IPS-NIHi11 (cell line): ENCODE results near the gene DNAJC15.
"Not testable (repeated sequence)": the region's sequence is repeated elsewhere in the genome, so short reads cannot be mapped to it uniquely, and the experiment has no call there.

Experiments used
- DNase-seq: peaks from one replicate; pipeline ENCODE4 v3.0.0; 2012; ENCODE audit warnings: mixed read lengths, low spot score

The DNAJC15 gene

GRCh38 chr13:43005460-43006236 lies 17.7 kb upstream of the DNAJC15 start:
- no peak for DNase-seq

GRCh38 chr13:43006893-43007631 lies 16.3 kb upstream of the DNAJC15 start:
- DNase-seq = no peak

- no peak for DNase-seq
Observed at GRCh38 chr13:43008596-43008995, 14.8 kb upstream of the DNAJC15 start.

- DNase-seq = no peak
Observed at GRCh38 chr13:43009506-43009905, 13.9 kb upstream of the DNAJC15 start.

DNA sequence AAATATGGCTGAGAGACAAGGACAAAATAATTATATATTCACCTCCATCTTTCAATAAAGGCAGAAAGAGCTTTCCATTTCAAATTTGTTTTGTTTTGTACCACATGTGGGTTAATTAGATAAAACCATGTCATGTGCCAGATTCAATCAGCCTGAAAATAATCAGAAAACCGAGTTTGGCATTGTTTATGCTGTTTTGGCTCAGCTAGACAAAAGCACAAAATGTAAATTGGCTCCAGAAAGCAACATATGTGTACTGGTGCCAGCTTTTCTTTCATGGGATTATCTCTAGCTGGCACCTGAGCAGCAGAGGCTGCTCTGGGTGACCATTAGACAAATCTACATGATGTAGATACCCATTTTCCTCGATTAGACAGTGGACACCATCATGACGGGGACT lies 9.2 kb upstream of the DNAJC15 start:
- no peak for DNase-seq

GRCh38 chr13:43016226-43016625 lies 7.2 kb upstream of the DNAJC15 start:
- DNase-seq = no peak

GRCh38 chr13:43019811-43020210 lies 3.6 kb upstream of the DNAJC15 start:
- DNase-seq = no peak

- DNase-seq = no peak
Observed at GRCh38 chr13:43020794-43021193, 2.6 kb upstream of the DNAJC15 start.

GRCh38 chr13:43021926-43022670 lies 1.3 kb upstream of the DNAJC15 start:
- no peak for DNase-seq

DNA sequence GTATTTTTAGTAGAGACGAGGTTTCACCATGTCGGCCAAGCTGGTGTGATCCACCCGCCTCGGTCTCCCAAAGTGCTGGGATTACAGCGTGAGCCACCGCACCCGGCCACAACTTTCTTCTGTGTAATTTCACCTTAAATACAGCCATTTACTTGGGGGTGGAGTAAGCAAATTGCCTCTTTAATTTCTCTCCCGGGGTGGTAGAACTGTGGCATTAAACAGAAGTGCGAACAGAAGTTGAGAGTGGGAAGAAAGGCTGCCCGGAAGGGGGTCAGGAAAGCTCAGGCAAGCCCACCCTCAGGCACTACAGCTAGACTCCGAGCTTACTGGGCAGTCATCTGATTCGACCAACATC lies 475 bp upstream of the DNAJC15 start:
- no peak for DNase-seq

- DNase-seq = no peak
Observed at GRCh38 chr13:43026262-43026661, 2.9 kb downstream of the DNAJC15 start.

DNA sequence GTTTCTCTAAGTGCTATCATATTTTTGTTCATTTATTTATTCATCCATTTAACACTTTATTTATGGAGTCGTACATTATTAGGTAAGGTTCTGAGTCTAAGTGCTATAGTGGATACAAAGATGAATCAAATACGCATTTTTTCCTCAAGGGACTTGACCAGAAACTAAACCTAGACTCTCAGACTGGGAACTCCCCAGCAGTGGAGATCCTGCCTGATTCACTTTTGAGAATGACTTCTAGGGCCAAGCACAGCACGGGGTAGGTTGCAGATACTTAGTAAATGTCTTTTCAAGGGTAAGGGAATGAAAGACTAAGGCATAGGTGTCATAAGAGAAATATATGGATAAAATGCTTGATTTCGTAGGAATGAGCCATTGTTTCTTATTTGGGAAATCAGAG lies 7.2 kb downstream of the DNAJC15 start:
- DNase-seq = no peak

DNA sequence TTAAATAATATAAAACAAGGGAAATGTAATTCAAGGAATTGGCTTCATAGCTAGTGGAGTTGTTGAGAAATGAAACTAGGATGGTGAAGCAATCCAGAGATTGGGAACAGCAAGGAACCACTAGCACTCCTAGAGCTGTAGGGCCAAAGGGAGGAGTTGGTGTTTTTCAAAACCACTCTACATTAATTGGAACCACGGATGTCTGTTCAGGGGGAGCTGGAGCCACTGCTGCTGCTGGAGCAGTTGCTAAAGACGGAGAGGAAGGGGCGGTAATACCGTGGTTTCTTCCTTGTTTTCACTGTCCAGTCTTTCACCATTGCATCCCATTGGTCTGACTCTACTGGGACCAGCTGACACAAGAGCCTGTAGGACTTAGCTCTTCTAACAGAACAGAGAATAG lies 8.5 kb downstream of the DNAJC15 start:
- no peak for DNase-seq

DNA sequence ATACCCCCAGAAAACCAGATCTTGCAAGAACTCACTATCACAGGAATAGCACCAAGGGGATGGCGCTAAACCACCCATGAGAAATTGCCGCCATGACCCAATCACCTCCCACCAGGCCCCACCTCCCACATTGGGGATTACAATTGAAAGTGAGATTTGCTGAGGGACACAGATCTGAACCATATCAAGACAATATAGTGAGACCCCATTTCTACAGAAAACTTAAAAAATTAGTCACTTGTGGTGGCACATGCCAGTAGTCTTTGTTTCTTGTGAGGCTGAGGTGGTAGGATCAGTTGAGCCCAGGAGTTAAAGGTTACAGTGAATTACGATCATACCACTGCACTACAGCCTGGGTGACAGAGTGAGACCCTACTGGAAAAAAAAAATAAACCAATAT lies 9.7 kb downstream of the DNAJC15 start:
- DNase-seq = no peak

DNA sequence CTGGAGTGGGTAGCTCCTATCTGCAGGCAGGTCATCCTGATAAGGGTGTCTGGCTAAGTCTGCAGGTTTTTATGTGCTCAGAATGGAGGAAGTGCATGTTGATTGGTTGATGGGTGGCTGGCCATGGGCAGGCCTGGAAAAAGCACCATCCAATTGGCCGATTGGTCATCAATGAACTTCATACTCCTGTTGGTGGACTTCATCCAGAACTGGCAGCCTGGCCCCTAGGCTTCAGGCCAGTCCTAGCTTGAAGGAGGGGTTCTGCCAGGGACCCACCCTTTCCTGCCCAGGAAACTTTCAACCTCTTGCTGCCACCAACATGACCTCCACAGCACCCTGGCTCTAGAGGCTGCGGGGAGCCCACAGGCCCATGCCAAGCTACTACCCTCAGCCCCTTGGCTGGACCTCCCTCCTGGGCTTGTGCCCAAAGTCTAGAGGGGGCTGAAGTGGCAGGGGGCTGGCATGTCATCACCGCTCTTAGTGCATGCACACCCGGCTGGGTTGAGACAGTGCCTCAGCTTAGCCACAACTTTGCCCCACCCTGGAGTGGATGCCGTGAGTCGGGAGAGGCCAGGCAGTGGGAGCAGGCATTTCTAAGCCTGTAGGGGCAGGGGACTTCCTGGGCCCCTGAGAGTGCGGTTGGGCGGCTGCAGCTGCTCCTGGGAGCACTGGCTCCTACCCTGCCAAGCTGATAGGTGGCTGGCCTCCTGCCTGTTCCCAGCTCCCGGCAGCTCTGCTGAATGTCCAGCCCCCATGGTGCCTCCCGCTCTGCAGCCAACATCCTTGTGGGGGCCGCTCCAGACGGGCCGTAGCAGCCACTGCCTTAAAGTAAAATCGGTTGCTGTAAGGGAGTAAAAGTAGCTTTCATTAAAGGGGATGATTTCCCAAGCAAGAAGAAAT lies 13.2 kb downstream of the DNAJC15 start:
- no peak for DNase-seq

DNA sequence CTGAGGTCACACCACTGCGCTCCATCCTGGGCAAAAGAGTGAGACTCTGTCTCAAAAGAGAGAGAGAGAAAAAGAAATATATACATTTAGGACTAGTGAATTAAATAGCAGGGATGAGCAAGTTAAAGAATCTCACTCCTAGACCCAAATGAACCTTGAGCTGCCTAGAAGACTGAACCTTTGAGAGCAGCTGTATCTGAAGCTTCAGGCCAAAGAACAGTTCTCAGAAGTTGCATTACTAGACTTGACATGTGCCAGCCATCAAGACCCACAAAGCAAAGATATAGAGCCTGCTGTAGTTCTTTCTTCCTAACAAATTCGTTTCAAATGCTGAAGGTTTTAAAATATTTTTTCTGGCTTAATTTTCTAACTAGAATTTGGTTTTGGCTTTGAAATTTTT lies 16.6 kb downstream of the DNAJC15 start:
- DNase-seq = no peak

DNA sequence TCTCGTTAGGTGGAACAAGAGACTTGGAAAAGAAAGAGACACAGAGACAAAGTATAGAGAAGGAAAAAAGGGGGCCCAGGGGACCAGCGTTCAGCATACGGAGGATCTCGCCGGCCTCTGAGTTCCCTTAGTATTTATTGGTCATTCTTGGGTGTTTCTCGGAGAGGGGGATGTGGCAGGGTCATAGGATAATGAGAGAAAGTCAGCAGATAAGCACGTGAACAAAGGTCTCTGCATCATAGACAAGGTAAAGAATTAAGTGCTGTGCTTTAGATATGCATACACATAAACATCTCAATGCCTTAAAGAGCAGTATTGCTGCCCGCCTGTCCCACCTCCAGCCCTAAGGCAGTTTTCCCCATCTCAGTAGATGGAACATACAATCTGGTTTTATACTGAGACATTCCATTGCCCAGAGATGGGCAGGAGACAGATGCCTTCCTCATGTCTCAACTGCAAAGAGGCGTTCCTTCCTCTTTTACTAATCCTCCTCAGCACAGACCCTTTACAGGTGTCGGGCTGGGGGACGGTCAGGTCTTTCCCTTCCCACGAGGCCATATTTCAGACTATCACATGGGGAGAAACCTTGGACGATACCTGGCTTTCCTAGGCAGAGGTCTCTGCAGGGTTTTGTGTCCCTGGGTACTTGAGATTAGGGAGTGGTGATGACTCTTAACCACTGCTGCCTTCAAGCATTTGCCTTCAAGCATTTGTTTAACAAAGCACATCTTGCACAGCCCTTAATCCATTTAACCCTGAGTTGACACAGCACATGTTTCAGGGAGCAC lies 17.4 kb downstream of the DNAJC15 start:
- DNase-seq = not testable (repeated sequence)

DNA sequence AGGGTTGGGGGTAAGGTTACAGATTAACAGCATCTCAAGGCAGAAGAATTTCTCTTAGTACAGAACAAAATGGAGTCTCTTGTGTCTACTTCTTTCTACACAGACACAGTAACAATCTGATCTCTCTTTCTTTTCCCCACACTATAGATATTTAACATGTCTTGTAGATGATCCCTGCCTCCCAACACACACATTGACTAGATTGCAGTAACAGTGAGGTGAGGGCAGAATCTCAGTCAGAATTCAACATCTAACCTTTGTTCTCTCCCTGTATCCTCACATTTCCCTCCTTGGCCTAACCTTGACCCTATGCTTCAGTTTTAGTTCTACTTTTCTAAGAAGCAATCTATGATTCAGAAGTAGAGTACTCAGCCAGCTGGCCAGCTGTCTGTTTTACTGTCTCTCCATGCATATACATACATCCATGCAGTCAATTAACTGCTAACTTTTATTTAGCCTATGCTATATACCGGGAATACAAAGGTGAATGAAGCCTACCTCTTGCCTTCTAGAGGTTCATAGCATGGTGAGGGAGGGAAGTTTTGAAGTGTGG lies 18.1 kb downstream of the DNAJC15 start:
- DNase-seq = no peak

GRCh38 chr13:43042410-43042921 lies 19.1 kb downstream of the DNAJC15 start:
- no peak for DNase-seq

- DNase-seq = no peak
Observed at GRCh38 chr13:43044720-43045301, 21.4 kb downstream of the DNAJC15 start.
